ENCODE measurements around the gene ZNF814.
"Not testable (repeated sequence)": the region's sequence is repeated elsewhere in the genome, so short reads cannot be mapped to it uniquely, and the experiment has no call there.

The ZNF814 gene

GRCh38 chr19:57815247-57816075, 73.4 kb downstream of the ZNF814 start:
- no peak for DNase-seq

- peak; percentile 85 for DNase-seq
These were observed 74.2 kb downstream of the ZNF814 start, which contains the start of gene ZNF552 for GRCh38 chr19:57814505-57815246. TSS of gene ZNF552 (minus strand) at chr19:57814913. CDS start at chr19:57814743, 170 bp downstream.

DNA sequence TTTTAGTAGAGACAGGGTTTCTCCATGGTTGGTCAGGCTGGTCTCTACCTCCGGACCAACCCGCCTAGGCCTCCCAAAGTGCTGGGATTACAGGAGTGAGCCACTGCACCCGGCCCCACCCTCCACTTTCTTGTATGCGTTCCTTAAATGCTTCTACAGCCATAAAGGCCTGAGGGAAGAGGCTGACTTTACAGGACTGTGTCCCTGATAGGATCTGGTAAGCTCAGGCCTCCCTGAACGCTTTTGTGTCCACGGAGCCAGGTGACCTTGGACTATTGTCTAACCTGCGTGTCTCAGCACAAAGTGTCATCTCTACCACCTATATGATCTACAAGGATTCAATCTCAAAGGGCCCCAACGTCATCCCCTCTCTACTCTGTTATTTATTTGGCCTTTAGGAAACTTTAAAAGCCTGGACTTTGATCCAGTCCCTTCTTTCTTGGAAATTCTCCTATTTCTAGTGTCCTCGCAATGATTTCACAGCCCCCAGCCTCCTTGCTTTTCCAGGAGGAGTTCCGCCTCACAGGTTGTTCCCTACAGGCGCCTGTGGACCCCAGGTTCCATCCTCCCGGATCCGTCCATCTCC, 74.8 kb downstream of the ZNF814 start:
- no peak for DNase-seq

- DNase-seq, result not testable (repeated sequence)
These were observed 75.6 kb downstream of the ZNF814 start for GRCh38 chr19:57812975-57813820.

DNA sequence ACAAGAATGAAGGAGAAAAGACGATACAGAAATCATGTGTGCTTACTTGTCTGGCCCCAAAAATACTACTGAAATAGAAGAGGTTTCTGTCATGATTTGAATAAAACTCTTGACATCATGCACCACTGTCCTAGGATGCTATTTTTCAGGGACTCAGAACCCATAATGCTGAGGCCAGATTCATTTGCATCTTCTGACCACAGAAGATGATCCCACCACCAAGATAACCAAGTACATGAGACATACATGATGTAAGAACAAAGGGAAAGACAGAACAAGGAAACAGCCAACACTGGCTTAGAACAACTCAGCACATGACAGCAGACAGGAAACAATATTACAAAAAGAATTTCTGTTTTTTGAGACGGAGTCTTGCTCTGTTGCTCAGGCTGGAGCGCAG, 76.6 kb downstream of the ZNF814 start:
- DNase-seq, result no peak

DNA sequence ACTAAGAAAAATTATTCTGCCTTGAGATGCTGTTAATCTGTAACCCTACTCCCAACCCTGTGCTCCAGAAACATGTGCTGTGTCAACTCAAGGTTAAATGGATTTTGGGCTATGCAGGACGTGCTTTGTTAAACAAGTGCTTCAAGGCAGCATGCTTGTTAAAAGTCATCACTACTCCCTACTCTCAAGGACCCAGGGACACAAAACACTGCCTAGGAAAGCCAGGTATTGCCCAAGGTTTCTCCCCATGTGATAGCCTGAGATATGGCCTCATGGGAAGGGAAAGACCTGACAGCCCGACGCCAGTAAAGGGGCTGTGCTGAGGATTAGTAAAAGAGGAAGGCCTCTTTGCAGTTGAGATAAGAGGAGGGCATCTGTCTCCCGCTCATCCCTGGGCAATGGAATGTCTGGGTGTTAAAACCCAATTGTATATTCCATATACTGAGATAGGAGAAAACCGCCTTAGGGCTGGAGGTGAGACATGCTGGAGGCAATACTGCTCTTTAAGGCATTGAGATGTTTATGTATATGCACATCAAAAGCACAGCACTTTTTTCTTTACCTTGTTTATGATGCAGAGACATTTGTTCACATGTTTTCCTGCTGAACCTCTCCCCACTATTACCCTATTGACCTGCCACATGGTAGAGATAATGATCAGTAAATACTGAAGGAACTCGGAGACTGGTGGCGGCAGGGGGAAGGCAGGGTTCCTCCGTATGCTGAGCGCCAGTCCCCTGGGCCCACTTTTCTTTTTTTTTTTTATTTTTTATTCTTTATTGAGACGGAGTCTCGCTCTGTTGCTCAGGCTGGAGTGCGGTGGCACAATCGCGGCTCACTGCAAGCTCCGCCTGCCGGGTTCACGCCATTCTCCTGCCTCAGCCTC, 78.2 kb downstream of the ZNF814 start:
- not testable (repeated sequence) for DNase-seq

DNA sequence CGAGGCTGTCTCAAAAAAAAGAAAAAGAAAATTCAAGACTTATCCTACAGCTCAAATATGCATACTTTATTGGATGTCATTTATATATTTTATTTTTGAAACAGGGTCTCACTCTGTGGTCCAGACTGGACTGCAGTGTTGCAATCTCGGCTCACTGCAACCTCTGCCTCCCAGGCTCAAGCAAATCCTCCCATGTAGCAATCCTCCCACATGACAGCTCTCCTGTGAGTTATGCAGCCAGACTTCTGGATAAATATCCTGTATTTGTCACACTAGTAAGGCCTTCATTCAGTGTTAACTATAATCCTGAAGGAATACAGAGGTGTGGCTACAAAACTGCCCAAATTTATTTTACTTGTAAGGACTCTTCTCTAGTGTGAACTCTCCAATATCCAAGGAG, 81.3 kb downstream of the ZNF814 start:
- no peak for DNase-seq

- no peak for DNase-seq
These were observed 85.1 kb downstream of the ZNF814 start for GRCh38 chr19:57803594-57804325.

DNA sequence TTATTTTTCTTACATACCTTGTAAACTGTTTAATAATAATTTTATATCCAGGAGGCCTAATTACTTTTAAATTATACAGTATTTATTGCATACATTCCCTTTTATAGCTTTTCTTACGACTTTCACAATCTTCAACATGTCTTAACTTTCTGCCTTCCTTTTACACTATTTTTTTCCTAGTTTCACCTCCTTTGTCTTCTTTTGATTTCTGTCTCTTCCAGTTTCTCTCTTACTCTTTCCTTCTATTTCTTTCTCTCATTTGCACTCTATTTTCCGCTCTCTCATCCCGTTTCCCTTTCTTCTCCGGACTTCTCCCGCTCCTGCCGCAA, 85.6 kb downstream of the ZNF814 start:
- no peak for DNase-seq

DNA sequence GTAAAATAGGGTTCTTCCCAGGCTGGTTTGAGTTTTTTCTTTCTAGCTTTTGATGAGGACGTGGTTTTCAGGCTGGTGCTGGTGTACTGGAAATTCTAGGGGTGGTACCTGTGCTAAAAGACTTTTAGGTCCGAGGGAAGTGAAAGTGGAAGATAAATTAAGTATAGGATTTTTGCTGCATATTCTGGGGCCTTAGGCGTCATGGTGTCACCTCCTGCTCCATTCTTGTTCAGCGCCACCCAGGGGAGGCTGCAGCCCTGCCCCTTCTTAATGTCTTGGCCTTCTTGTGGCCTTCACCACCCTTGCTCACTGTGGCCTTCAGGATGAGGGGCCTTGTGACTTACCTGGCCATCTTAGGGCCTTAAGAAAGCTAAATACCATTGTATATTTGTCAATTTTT, 86.6 kb downstream of the ZNF814 start:
- no peak for DNase-seq

GRCh38 chr19:57800696-57801095, 88.1 kb downstream of the ZNF814 start:
- no peak for DNase-seq

Measured in NCI-H187 treated with DMSO at 0.1 percent for 48 hours (cell line).